CD4-positive, alpha-beta T cell treated with Interleukin-21 for 1 hour (primary cell): ENCODE measurements around the gene FCAR.
"Not testable (repeated sequence)": the region's sequence is repeated elsewhere in the genome, so short reads cannot be mapped to it uniquely, and the experiment has no call there.

Experiments used
- DNase-seq: peaks from one replicate; pipeline ENCODE4 v3.0.0-alpha.2; 2020

The FCAR gene

DNA sequence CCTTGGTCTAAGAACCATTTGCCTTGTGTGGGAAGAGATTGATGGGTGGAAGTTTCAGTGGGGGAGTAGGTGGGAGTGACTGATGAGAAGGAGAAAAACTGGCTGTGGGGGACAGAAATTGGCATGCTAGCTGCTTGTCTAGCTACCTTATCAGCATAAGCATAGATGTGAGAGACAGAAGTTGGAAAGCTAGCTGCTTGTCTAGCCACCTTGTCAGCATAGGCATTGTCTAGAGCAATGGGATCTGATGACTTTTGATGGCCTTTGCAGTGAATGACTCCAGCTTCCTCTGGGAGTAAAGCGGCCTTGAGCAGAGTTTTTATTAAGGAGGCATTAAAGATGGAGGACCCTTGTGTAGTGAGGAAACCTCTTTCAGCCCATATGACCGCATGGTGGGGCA is 22.0 kb downstream of the FCAR start:
- DNase-seq = no peak

GRCh38 chr19:54898685-54899084 is 24.6 kb downstream of the FCAR start:
- DNase-seq = not testable (repeated sequence)

DNA sequence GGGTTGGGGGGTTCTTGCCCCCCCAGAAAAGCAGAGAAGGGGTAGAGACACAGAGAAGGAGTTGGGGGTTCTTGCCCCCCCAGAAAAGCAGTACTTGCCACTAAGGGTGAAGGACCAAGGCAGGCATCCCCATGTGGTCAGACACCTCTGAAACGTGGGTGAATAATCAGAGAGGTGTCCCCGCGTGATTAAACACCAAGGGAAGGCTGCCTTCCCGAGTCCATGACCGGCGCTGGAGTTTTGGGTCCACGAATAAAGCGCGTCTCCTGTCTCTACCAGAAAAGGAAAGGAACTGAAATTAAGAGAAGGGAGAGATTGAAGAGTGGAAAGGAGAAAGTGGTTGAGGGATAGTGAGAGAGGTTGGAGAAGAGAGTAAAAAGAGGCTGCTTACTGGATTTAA is 25.6 kb downstream of the FCAR start:
- DNase-seq = not testable (repeated sequence)

GRCh38 chr19:54901153-54901552 is 27.1 kb downstream of the FCAR start:
- DNase-seq = not testable (repeated sequence)

DNA sequence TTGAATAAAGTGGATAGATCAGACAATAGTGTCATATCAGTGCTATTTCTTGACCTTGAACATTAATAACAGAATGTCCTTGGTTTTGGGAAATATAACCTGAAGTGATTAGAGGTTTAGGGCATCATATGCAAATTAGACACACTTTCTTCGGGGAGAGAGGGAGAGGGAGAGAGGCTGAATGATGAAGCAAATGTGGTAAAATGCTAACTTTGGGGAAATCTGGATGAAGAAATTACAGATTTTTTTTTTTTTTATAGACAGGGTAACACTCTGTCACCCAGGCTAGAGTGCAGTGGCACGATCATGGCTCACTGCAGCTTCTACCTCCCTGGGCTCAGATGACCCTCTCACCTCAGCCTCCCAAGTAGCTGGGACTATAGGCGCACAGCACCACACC is 28.0 kb downstream of the FCAR start:
- DNase-seq = no peak

DNA sequence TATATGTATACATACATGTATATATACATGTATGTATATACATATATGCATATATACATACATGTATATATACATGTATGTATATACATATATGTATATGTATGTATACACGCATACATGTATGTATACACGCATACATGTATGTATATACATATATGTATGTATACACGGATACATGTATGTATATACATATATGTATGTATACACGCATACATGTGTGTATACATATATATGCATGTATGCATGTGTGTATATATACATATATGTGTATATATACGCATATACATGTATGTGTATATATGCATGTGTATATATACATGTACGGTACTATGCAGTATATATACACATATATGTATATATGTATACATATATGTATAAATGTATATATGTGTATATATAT is 29.3 kb downstream of the FCAR start:
- no peak for DNase-seq

DNA sequence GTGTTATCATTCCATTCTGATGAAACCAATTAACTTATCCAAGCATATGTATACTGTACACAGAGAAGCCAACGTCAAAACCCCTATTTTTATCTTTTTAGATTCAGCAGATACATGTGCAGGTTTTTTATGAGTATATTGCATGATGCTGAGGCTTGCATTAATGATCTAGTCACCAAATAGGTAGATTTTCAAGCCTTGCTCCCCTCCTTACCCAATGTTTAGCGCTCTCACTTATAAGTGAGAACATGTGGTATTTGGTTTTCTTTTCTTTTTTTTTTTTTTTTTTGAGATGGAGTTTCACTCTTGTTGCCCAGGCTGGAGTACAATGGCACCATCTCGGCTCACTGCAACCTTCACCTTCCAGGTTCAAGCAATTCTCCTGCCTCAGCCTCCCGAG is 30.2 kb downstream of the FCAR start:
- DNase-seq = not testable (repeated sequence)

- DNase-seq = no peak
Measured at GRCh38 chr19:54905421-54905802, 31.4 kb downstream of the FCAR start.

- DNase-seq = peak; percentile 33
Measured at GRCh38 chr19:54905803-54906511, 31.9 kb downstream of the FCAR start, which contains the start of gene NCR1. Gene NCR1, plus strand, starts transcription at chr19:54906148. Its CDS starts 40 bp downstream, at chr19:54906188.

- no peak for DNase-seq
Measured at GRCh38 chr19:54906819-54907218, 32.8 kb downstream of the FCAR start.

DNA sequence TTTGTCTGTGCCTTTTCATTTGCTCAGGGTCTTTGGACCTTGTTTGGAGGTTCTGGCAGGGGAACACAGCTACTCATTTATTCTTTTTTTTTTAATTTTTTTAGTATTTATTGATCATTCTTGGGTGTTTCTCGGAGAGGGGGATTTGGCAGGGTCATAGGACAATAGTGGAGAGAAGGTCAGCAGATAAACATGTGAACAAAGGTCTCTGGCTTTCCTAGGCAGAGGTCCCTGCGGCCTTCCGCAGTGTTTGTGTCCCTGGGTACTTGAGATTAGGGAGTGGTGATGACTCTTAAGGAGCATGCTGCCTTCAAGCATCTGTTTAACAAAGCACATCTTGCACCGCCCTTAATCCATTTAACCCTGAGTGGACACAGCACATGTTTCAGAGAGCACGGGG is 33.9 kb downstream of the FCAR start:
- DNase-seq = not testable (repeated sequence)

DNA sequence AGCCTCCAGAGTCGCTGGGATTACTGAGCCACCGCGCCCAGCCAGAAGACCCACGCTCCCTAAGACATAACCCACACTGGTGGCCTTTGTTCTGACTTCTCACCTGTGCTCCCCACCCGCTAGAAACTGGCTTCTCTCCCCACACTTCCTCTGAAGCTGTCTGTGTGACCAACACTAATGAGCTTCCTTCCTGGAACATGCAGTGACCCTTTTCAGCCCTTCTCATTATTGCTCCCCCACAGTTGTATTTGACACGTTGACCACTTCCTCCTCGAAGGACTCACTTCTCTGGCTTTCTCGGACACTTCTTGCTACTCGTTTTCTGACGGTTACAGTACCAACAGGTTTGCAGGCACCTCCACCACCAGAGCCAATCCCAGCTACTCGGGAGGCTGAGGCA is 42.8 kb downstream of the FCAR start:
- DNase-seq = no peak

GRCh38 chr19:54918499-54918898 is 44.5 kb downstream of the FCAR start:
- DNase-seq = no peak

- peak; percentile 8 for DNase-seq
Measured at GRCh38 chr19:54919646-54920563, 45.9 kb downstream of the FCAR start.

- DNase-seq = no peak
Measured at GRCh38 chr19:54921082-54921481, 47.0 kb downstream of the FCAR start.

- DNase-seq = no peak
Measured at GRCh38 chr19:54923276-54923675, 49.2 kb downstream of the FCAR start.

- DNase-seq = no peak
Measured at GRCh38 chr19:54928299-54928698, 54.3 kb downstream of the FCAR start.

- DNase-seq = no peak
Measured at GRCh38 chr19:54937926-54938325, 63.9 kb downstream of the FCAR start.

DNA sequence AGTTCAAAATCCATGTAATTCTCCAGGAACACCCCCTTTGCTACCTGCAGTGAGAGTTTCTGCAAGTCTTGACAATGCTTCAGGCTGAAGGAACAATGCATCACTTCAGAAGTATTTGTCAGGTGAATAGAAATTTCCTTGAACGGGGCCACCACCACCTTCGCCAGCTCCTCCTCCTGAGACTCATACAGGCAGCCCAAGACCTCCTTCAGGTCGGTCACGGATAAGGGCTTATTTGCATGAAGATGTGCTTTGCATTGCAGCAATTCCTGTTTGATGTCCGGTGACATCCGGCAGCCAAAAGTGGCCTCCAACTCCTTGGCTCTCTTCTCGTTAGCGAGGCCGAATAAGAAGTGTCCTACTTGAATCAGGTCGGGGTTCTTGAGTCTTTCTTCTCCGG is 64.9 kb downstream of the FCAR start:
- no peak for DNase-seq

GRCh38 chr19:54939538-54939937 is 65.5 kb downstream of the FCAR start:
- not testable (repeated sequence) for DNase-seq
